Activated effector memory CD4-positive, alpha-beta T cell treated with Interleukin-2 at 50 U/mL for 16 hours (primary cell): ENCODE data around the gene PQBP1.

ENCODE experiments used
- DNase-seq: peaks from one replicate; pipeline ENCODE4 v3.0.0-alpha.2; 2020

The PQBP1 gene

GRCh38 chrX:48902776-48903175 is 5.0 kb downstream of the PQBP1 start:
- no peak for DNase-seq

DNA sequence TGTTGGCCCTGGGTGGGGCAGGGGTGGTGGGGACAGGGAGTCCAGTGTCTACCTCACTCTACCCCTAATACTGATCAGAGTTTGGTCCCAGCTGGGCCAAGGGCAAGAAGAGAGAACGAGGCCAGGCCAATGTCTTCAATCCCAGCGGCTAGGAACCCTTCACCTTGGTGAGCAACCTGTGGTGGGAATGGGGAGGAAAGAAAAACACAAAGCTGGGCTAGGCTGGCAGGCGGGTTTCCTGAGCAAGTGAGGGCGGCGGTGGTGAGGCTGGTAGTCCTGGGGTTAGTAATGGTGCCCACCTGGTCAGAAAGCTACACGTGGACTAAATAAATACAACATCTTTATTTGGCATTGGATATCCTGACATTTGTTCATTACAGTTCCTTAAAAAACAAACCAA is 5.6 kb downstream of the PQBP1 start:
- no peak for DNase-seq

- no peak for DNase-seq
Observed at GRCh38 chrX:48904180-48904579, 6.5 kb downstream of the PQBP1 start.

DNA sequence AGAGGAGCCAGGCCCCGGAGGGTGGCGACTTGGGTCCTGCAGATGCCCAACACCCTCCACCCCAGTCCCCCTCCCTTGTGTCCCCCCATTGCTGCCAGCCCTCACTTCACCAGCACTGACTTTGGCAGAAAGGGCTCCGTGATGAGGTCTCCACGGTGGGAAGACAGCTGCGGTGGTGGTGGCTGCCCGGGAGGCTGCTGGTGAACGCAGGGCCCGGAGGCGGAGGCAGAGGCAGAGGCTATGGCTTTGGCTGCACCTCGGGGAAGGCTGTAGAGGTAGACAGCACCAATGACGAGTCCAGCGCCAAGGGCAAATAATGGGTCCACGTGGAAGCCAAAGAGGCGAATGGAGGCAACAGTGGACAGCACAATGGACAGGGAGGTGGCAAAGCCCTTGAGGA is 6.9 kb downstream of the PQBP1 start:
- DNase-seq: no peak

DNA sequence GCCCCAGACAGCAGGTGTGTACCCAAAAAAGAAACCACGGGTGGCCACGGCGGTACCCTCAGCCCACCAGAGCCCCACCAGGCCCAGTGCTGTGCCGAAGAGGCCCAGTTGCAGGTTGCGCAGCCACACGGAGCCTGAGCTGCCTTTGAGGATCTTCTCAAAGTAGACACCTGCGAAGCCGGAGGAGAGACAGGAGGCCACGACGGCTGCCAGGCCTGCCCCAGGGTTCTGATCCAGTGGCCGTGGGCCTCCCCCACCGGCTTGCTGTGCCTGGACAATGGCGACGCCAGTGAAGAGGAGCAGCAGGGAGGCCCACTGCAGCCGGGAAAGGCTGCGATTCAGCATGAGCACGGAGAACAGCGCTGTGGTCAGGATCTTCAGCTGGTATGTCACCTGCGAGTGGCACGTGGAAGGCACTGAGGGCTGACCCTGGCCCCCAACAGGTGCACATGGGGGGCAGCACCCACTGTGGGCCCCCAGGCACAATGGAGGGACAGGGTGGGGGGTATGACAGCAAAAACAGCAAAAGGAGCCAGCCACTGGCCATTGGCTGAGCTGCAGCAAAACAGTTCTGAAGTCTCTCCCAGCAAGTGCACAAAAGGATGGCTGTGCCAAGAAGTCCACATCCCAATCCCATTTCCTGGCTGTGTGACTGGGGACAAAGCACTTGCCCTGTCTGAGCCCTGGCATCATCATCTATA is 7.5 kb downstream of the PQBP1 start:
- no peak for DNase-seq

DNA sequence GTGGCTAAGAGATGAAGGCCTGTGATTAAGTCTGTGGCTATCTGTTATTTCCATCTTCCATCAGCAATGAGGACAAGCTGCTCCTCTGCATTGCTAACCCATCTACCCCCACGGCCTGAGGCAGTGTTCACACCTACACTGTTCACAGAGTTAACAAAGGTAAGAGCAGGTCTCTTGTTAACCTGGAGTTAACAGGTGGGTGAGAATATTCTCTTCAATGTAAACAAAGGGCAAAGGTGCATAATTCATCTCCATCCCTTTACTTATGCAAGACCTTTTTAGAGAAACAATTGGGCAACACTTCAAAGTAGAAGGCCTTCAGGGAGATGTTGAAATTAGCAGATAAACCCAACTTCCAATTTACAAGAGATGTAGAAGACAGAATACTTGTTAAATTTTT is 10.9 kb downstream of the PQBP1 start:
- DNase-seq: no peak

DNA sequence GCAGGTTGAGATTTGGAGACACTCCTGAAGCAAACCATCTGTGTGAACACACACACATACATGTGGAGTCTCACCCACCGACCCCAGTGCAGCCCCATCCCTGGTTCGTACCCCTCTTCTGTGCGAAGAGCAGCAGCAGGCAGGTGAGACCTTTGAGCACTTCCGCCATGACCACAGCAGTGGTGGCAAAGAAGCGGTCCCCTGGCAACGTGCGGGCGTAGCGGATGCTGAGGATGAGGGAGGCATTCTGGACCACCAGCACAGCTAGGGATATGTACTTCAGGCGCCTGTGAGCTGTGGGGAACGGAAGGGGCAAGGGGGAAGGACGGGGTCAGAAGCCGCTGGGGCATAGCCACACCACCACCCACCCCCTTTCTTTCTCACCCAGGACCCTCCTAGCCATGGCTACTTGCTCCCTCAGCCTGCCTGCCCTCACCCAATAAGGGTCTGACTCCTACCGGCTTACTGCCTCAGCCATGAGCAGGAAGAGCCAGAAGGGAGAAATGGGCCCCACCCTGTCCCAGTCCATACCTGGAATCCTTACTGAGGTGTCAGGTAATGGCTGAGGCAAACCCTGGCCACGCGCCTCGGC is 12.1 kb downstream of the PQBP1 start:
- DNase-seq: no peak

GRCh38 chrX:48910926-48911411 is 13.2 kb downstream of the PQBP1 start:
- no peak for DNase-seq

- peak; percentile 78 for DNase-seq
Observed at GRCh38 chrX:48911412-48912182, 13.9 kb downstream of the PQBP1 start, which contains the start of gene SLC35A2. SLC35A2 (minus strand) TSS chrX:48911646; CDS start chrX:48911636, 10 bp downstream.

DNA sequence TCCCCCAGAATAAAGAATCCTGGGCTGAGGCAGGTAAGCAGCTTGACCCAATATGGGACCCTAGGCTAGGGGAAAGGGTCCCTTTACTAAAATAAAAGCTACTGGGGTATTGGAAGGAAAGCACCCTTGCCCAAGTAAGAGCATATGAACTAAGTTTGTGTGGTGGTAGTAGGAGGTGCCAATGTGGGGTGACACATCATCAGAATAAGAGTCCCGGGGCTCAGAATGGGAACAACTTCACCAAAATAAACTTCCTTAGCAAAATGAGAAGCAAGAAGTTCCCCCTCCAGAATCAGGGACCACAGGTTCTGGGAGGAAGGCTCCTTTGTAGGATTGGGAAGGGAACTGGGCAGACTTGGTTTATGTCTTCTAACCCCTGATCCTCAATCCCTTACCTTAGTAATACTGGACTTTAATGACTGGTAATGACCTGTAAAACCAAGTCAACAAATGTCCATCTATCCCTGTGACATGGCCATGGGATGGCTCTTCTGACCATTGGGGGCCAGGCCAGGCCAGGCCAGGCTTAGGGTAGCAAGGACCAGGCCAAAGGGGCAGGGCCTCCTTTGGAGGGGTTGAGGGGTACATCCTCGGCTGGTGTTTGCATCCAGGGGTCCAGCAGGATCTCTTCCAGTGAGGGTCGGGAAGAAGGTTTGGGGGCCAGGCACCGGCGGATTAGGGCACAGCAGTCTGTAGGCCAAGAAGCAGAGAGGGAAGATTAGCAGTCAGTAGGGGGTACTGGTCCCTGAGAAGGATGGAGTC is 16.1 kb downstream of the PQBP1 start:
- no peak for DNase-seq

DNA sequence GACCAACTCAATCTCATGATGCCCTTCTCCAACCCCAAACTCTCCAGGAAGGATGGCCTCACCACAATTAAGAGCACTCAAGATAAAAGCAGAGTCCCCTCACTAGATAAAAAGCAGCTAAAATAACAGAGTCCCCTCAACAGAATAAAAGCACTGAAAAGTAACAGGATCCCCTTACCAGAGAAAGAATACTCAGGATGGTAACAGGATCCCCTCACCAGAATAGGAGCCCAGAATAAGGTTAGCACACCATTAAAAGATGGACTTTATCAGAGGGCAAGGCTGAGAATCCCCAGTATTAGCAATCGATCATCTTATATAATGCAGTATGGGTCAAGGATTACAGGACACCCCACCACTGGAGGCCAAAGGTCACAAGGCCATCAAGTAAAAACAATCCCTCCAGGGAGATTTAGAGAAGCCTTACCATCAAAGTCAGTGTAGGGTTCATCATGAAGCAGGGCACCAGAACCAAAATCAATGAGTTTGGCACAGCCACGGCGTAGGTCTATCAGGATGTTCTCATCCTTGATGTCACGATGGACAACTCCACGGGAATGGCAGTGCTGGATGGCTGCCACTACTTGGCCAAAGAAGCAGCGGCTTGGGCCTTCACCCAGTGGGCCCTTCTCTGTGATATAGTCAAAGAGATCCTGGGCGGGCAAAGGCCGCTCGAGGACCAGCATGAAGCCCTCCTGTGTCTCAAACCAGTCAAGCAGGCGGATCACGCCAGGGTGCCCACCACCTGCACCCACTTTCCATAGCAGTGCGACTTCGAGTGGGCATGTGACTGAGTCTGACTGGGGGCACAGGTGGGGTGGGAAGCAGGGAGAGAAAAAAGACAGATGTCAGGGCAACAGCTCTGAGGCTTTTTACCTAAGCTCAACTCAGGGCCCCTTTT is 17.1 kb downstream of the PQBP1 start:
- DNase-seq: no peak

DNA sequence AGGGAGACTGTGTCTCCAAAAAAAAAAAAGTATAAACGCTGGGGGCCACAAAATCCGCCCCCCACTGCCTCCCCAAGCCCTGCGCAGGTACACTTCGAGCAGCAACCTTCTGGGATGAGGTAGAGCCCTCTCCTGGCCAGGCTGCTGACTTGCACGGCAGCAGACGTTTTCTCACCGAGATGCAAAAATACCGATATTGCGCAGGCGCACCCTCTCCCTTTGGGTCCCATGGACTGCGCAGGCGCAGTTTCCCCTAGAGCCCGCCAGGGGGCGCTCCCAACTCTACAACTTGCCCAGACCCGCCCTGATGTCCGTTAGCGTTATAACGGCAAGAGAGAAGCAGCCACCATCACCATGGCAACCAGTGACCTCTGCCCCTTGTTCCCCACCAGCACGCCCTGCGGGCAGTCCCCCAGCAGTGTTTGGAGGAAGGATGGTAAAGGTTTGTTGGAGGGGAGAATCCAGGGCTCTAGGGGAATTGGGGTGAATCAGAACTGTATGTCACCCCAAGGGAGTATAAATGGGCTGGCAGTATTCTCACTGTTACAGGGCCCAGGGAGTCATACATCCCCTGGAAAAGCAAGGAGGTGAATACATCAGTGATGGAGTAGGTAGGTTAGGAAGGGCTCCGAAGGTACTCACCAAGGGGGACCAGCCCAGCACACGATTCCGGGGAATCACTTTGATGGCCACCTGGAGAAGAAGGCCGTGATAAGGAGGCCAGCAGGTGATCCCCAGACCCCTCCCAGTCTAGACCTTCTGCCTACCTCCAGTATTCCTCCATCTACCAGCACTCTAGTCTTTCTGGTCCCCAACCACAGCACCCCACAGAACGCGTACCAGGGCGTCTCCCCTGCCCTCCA is 19.6 kb downstream of the PQBP1 start:
- peak; percentile 84 for DNase-seq

- DNase-seq: no peak
Observed at GRCh38 chrX:48918301-48918642, 20.5 kb downstream of the PQBP1 start.

- DNase-seq: peak; percentile 87
Observed at GRCh38 chrX:48918643-48919340, 21.1 kb downstream of the PQBP1 start, which contains the start of gene PIM2. PIM2 (minus strand) TSS chrX:48919024; CDS start chrX:48918834, 190 bp downstream.

DNA sequence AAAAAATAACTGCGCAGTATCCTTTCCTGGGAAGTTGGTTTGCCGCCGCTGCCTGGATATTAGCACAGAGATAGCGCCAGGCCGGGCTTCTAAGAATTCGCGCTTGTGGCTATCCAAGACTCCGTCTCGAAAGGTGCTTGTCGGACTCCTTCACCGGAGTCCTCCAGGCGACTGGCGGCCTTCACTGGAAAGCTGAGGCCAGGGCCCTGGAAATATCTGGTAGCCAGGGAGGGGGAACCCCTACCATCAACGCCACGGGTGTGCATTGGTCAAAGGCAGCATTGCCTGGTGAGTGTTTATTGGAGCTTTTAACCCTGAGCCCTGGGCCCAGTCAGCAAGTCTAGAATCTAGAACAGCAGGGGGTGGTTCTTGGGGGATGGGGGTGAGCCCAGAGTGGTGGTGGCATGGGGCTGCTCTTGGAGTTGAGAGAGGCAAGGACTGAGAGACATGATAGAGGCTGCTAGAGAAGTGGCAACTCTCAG is 21.7 kb downstream of the PQBP1 start:
- DNase-seq: no peak

GRCh38 chrX:48919947-48920717 is 22.4 kb downstream of the PQBP1 start:
- no peak for DNase-seq

- no peak for DNase-seq
Observed at GRCh38 chrX:48920718-48921104, 23.0 kb downstream of the PQBP1 start.

GRCh38 chrX:48923771-48924170 is 26.0 kb downstream of the PQBP1 start:
- DNase-seq: no peak

DNA sequence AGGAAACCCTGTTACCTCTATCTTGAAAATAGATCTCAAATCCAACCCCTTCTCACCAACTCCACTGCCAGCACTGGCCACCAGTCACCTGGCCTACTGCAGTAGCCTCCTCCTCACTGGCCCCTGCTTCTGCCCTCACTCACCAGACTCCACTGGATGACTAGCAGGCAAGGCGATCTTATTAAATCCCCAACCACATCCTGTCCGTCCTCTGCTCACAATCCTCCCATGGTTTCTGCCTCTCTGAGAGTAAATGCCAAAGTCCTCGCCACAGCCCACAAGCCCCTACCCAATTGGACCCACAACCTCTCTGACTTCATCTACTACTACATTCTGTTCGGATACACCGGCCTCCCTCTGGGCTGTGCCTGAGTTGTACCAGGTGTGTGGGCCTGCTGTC is 26.5 kb downstream of the PQBP1 start:
- DNase-seq: no peak
